ENCODE data around the gene HBS1L. TPM values are rescaled to one million over a fixed set of nuclear protein-coding genes. Genes with fewer than 3 reads are reported as not detected.

Gene HBS1L
- polyA plus RNA-seq, 1 donor from 2014 or later = 103 TPM

DNA sequence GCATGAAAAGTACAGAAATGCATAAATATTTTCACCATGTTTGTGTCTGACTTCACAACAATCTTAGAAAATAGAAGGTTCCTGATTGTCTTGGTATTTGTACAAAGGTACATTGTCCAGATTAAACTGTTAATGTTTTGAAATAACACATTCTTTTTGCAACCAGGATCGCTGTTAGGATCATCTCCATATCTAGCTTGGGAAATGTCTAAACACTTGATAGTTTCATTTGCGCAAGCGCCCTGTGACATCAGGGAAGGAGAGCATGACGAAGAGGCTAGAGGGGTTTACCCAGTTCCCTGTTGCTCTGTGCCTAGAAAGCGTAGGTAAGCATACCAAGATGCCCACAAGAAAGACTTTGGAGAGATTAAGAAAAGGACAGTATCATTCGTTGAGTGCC is 124.2 kb downstream of the HBS1L start:
- Histone ChIP-seq H3K9me2 (ENCODE audit: insufficient read depth, low read length) (no peaks in the 10 kb centered on the region), H3K79me2 (replicated peaks; ENCODE audit: insufficient read depth, low read length) (no peaks in the 10 kb centered on the region), H3K27me3 (ENCODE audit: insufficient read depth, low read depth, low read length) (no peaks in the 10 kb centered on the region), H3K4me2 (ENCODE audit: low read length) (no peak overlapping the region), H3K36me3 (ENCODE audit: insufficient read depth, low read length) (no peaks in the 10 kb centered on the region), H3K27ac (ENCODE audit: low read length) (no peak overlapping the region), H3K9ac (ENCODE audit: low read length) (no peak overlapping the region), H3F3A (ENCODE audit: insufficient read depth, low read length, poor library complexity, severe bottlenecking) (no peaks in the 10 kb centered on the region), H3K9me3 (ENCODE audit: low read length) (no peaks in the 10 kb centered on the region), H4K20me1 (ENCODE audit: insufficient read depth) (no peaks in the 10 kb centered on the region), H3K4me3 (ENCODE audit: low read length) (no peak overlapping the region), H2AFZ (ENCODE audit: low read depth, low read length) (no peak overlapping the region)
- TF ChIP-seq EZH2 (IDR thresholded peaks at IDR 0.05; ENCODE audit: borderline replicate concordance, insufficient read depth, low read length, poor library complexity, severe bottlenecking) (no peak), RAD21 (conservative IDR thresholded peaks at IDR 0.05) (no peak), POLR2AphosphoS5 (IDR thresholded peaks at IDR 0.05) (no peak), SMC3 (conservative IDR thresholded peaks at IDR 0.05; ENCODE audit: poor library complexity) (no peak), MXI1 (conservative IDR thresholded peaks at IDR 0.05; ENCODE audit: poor library complexity, severe bottlenecking) (no peak), TAF1 (IDR thresholded peaks at IDR 0.05; ENCODE audit: low read depth) (no peak), EP300 (conservative IDR thresholded peaks at IDR 0.05; ENCODE audit: poor library complexity, severe bottlenecking) (no peak)
- TF ChIP-seq, protein P1, sequence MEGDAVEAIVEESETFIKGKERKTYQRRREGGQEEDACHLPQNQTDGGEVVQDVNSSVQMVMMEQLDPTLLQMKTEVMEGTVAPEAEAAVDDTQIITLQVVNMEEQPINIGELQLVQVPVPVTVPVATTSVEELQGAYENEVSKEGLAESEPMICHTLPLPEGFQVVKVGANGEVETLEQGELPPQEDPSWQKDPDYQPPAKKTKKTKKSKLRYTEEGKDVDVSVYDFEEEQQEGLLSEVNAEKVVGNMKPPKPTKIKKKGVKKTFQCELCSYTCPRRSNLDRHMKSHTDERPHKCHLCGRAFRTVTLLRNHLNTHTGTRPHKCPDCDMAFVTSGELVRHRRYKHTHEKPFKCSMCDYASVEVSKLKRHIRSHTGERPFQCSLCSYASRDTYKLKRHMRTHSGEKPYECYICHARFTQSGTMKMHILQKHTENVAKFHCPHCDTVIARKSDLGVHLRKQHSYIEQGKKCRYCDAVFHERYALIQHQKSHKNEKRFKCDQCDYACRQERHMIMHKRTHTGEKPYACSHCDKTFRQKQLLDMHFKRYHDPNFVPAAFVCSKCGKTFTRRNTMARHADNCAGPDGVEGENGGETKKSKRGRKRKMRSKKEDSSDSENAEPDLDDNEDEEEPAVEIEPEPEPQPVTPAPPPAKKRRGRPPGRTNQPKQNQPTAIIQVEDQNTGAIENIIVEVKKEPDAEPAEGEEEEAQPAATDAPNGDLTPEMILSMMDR (IDR thresholded peaks at IDR 0.05; ENCODE audit: poor library complexity, severe bottlenecking) = no peak
- TF ChIP-seq, protein P2, sequence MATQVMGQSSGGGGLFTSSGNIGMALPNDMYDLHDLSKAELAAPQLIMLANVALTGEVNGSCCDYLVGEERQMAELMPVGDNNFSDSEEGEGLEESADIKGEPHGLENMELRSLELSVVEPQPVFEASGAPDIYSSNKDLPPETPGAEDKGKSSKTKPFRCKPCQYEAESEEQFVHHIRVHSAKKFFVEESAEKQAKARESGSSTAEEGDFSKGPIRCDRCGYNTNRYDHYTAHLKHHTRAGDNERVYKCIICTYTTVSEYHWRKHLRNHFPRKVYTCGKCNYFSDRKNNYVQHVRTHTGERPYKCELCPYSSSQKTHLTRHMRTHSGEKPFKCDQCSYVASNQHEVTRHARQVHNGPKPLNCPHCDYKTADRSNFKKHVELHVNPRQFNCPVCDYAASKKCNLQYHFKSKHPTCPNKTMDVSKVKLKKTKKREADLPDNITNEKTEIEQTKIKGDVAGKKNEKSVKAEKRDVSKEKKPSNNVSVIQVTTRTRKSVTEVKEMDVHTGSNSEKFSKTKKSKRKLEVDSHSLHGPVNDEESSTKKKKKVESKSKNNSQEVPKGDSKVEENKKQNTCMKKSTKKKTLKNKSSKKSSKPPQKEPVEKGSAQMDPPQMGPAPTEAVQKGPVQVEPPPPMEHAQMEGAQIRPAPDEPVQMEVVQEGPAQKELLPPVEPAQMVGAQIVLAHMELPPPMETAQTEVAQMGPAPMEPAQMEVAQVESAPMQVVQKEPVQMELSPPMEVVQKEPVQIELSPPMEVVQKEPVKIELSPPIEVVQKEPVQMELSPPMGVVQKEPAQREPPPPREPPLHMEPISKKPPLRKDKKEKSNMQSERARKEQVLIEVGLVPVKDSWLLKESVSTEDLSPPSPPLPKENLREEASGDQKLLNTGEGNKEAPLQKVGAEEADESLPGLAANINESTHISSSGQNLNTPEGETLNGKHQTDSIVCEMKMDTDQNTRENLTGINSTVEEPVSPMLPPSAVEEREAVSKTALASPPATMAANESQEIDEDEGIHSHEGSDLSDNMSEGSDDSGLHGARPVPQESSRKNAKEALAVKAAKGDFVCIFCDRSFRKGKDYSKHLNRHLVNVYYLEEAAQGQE (IDR thresholded peaks at IDR 0.05; ENCODE audit: borderline replicate concordance) = no peak

DNA sequence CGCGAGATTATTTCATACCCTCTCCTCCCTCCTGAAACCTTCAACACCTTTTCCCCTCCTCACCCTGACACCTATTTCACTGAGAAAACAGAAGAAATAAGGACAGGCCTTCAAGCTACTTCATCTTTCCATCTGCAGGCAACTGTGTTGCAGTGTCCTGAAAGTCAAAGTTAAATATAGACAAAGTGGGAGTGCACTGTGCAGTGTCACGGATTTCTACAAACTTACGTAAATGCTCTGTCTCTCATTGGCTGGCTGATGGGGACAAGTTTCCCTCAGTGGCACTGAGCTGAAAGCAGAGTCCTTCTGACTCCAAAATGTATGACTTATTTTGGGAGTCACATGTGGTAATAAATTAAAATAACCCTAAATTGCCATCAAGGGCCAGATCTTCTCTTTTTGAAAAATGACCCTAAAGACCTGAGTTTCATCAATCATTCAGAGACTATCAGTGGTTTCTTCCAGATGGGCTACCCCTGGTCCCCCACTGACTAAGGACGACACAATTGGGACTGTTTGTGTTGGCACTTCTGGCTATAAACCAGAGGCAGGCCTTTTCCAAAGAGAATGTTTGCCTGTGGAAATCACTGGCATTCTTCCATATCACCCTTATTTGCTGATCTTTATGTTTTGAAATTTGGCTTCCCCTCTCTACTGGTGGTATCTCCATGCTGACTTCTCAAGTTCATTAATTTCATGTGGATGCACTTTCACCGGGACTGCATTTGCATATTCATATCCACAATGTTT is 126.3 kb downstream of the HBS1L start:
- H3F3A ChIP-seq (ENCODE audit: insufficient read depth, low read length, poor library complexity, severe bottlenecking) = no peaks in the 10 kb centered on the region
- H3K4me3 ChIP-seq (ENCODE audit: low read length) = no peak overlapping the region
- no peaks in the 10 kb centered on the region for H3K36me3 ChIP-seq (ENCODE audit: insufficient read depth, low read length)
- H3K9me3 ChIP-seq (ENCODE audit: low read length) = no peaks in the 10 kb centered on the region
- no peaks in the 10 kb centered on the region for H4K20me1 ChIP-seq (ENCODE audit: insufficient read depth)
- no peaks in the 10 kb centered on the region for H3K9me2 ChIP-seq (ENCODE audit: insufficient read depth, low read length)
- H3K9ac ChIP-seq (ENCODE audit: low read length) = no peak overlapping the region
- no peak for TF ChIP-seq RAD21 (conservative IDR thresholded peaks at IDR 0.05)
- TF ChIP-seq TAF1 (IDR thresholded peaks at IDR 0.05; ENCODE audit: low read depth) = no peak
- no peak for TF ChIP-seq SMC3 (conservative IDR thresholded peaks at IDR 0.05; ENCODE audit: poor library complexity)
- no peak for TF ChIP-seq EZH2 (IDR thresholded peaks at IDR 0.05; ENCODE audit: borderline replicate concordance, insufficient read depth, low read length, poor library complexity, severe bottlenecking)
- no peak for TF ChIP-seq EP300 (conservative IDR thresholded peaks at IDR 0.05; ENCODE audit: poor library complexity, severe bottlenecking)
- TF ChIP-seq MXI1 (conservative IDR thresholded peaks at IDR 0.05; ENCODE audit: poor library complexity, severe bottlenecking) = no peak
- TF ChIP-seq POLR2AphosphoS5 (IDR thresholded peaks at IDR 0.05) = no peak
- TF ChIP-seq, protein P1 (IDR thresholded peaks at IDR 0.05; ENCODE audit: poor library complexity, severe bottlenecking) = no peak
- TF ChIP-seq, protein P2 (IDR thresholded peaks at IDR 0.05; ENCODE audit: borderline replicate concordance) = no peak
- H3K79me2 ChIP-seq (replicated peaks; ENCODE audit: insufficient read depth, low read length) = no peaks in the 10 kb centered on the region
- no peak overlapping the region for H2AFZ ChIP-seq (ENCODE audit: low read depth, low read length)
- no peak overlapping the region for H3K27ac ChIP-seq (ENCODE audit: low read length)
- H3K4me2 ChIP-seq (ENCODE audit: low read length) = no peak overlapping the region
- H3K27me3 ChIP-seq (ENCODE audit: insufficient read depth, low read depth, low read length) = no peaks in the 10 kb centered on the region
